HEK293 (cell line): ENCODE measurements around the gene CTSH.

Source experiments
- CTCF ChIA-PET: fragments of 350-600 bp; formaldehyde crosslinking; extraction: SDS; loops from one replicate; lab custom pipeline; 2021; ENCODE audit warnings: antibody characterized with exemption; lab: Yijun Ruan, JAX
- POLR2A ChIA-PET: fragments of 300-600 bp; formaldehyde crosslinking; extraction: SDS; loops from one replicate; lab custom pipeline; 2020; ENCODE audit warnings: antibody characterized with exemption, inconsistent platforms; lab: Yijun Ruan, JAX
- H3K27ac ChIP-seq: fragments of 200-500 bp; sonication (Bioruptor generic); 2 replicates; pipeline ENCODE4 v1.5.1; 2014; ENCODE audit warnings: low read depth, low read length, control low read depth, inconsistent platforms; ENCODE audit errors: extremely low read depth
- H3K36me3 ChIP-seq, 2 experiments: fragments of 200-500 bp in 1 of 2; sonication (Bioruptor generic) in 1 of 2; 1 replicate in 1 of 2; 2 replicates in 1 of 2; pipeline ENCODE4 v1.5.1; 2014 to 2017; ENCODE audit warnings: inconsistent platforms in 2 of 2, low read length in 2 of 2; ENCODE audit not compliant: control insufficient read depth in 2 of 2, insufficient read depth in 1 of 2
- H3K4me1 ChIP-seq: fragments of 200-500 bp; sonication (Bioruptor generic); 2 replicates; pipeline ENCODE4 v1.5.1; 2014; ENCODE audit warnings: mild to moderate bottlenecking, low read length, inconsistent platforms; ENCODE audit not compliant: control insufficient read depth, insufficient read depth
- H3K4me3 ChIP-seq: 2 replicates; pipeline ENCODE4 v1.5.1; 2011; ENCODE audit warnings: low read depth, mild to moderate bottlenecking, control low read depth, low read length, moderate library complexity
- H3K9me3 ChIP-seq: fragments of 200-500 bp; sonication (Bioruptor generic); 2 replicates; pipeline ENCODE4 v1.5.1; 2014; ENCODE audit warnings: low read depth, low read length, inconsistent platforms; ENCODE audit not compliant: control insufficient read depth, insufficient read depth
- HIC1 ChIP-seq: fragments of 450-650 bp; formaldehyde crosslinking; IDR thresholded peaks from 2 replicates; pipeline ENCODE4 v1.5.1; 2016; ENCODE audit warnings: missing biosample characterization, missing genetic modification characterization
- MYNN ChIP-seq: fragments of 450-650 bp; formaldehyde crosslinking; IDR thresholded peaks from 2 replicates; pipeline ENCODE4 v1.5.1; 2016; ENCODE audit warnings: missing biosample characterization, missing genetic modification characterization, borderline replicate concordance
- PATZ1 ChIP-seq: fragments of 450-650 bp; formaldehyde crosslinking; IDR thresholded peaks from 2 replicates; pipeline ENCODE4 v1.5.1; 2016; ENCODE audit warnings: missing biosample characterization, missing genetic modification characterization
- PRDM10 ChIP-seq: fragments of 450-650 bp; formaldehyde crosslinking; IDR thresholded peaks from 2 replicates; pipeline ENCODE4 v1.5.1; 2016; ENCODE audit warnings: missing biosample characterization, missing genetic modification characterization
- ZBTB20 ChIP-seq: fragments of 450-650 bp; formaldehyde crosslinking; IDR thresholded peaks from 2 replicates; pipeline ENCODE4 v1.5.1; 2016; ENCODE audit warnings: missing biosample characterization, missing genetic modification characterization
- ZBTB49 ChIP-seq: fragments of 450-650 bp; formaldehyde crosslinking; IDR thresholded peaks from 2 replicates; pipeline ENCODE4 v1.5.1; 2016; ENCODE audit warnings: missing biosample characterization, missing genetic modification characterization, low read depth
- ZNF18 ChIP-seq: fragments of 450-650 bp; formaldehyde crosslinking; IDR thresholded peaks from 2 replicates; pipeline ENCODE4 v1.5.1; 2016; ENCODE audit warnings: missing biosample characterization, missing genetic modification characterization
- ZNF311 ChIP-seq: fragments of 450-650 bp; formaldehyde crosslinking; IDR thresholded peaks from 2 replicates; pipeline ENCODE4 v1.5.1; 2017; ENCODE audit warnings: missing biosample characterization, missing genetic modification characterization, borderline replicate concordance
- ZNF398 ChIP-seq: fragments of 450-650 bp; formaldehyde crosslinking; IDR thresholded peaks from 2 replicates; pipeline ENCODE4 v1.5.1; 2017; ENCODE audit warnings: missing biosample characterization, missing genetic modification characterization
- ZNF433 ChIP-seq: fragments of 450-650 bp; formaldehyde crosslinking; IDR thresholded peaks from 2 replicates; pipeline ENCODE4 v1.5.1; 2016; ENCODE audit warnings: missing biosample characterization, missing genetic modification characterization, low read depth
- ZNF501 ChIP-seq: fragments of 450-650 bp; formaldehyde crosslinking; IDR thresholded peaks from 2 replicates; pipeline ENCODE4 v1.5.1; 2016; ENCODE audit warnings: missing biosample characterization, missing genetic modification characterization
- ZNF513 ChIP-seq: fragments of 450-650 bp; IDR thresholded peaks from 2 replicates; pipeline ENCODE4 v1.5.1; 2018; ENCODE audit warnings: missing biosample characterization, missing genetic modification characterization
- ZNF571 ChIP-seq: fragments of 450-650 bp; formaldehyde crosslinking; IDR thresholded peaks from 2 replicates; pipeline ENCODE4 v1.5.0; 2017; ENCODE audit warnings: missing biosample characterization, missing genetic modification characterization
- ZNF658 ChIP-seq: fragments of 450-650 bp; formaldehyde crosslinking; IDR thresholded peaks from 2 replicates; pipeline ENCODE4; 2016; ENCODE audit warnings: missing biosample characterization, missing genetic modification characterization
- ZNF660 ChIP-seq: fragments of 450-650 bp; IDR thresholded peaks from 2 replicates; pipeline ENCODE4 v1.5.1; 2018; ENCODE audit warnings: missing biosample characterization, mild to moderate bottlenecking, missing genetic modification characterization
- ZNF76 ChIP-seq: fragments of 450-650 bp; formaldehyde crosslinking; IDR thresholded peaks from 2 replicates; pipeline ENCODE4; 2016; ENCODE audit warnings: low read depth, missing biosample characterization, missing genetic modification characterization, borderline replicate concordance

The CTSH gene

GRCh38 chr15:78872155-78872971 lies 72.5 kb downstream of the CTSH start, which contains the start of gene MORF4L1:
Gene MORF4L1 (plus strand): TSS chr15:78872890. CDS start chr15:78873018, 128 bp downstream.
- Histone ChIP-seq H3K4me1 (peaks cover 10% of the 10 kb centered on the region), H3K9me3 (no peaks in the 10 kb centered on the region), H3K4me3 (peak within 1 kb of the TSS; percentile 79), H3K27ac (peak within 1 kb of the TSS; percentile 100), H3K36me3 (no peaks in the 10 kb centered on the region)
- CTCF ChIA-PET, result interaction anchor here (0.5 to 2.1 kb wide), 6 partner anchors 12 to 574 kb away, joined by 3 to 12 read pairs (median 4); no protein-coding TSS in a partner anchor
- TF ChIP-seq ZNF18 (tag by site-specific recombination) (peak; percentile 30; the same call in 1 of the 2 replicates), ZNF433 (no peak), ZNF660 (tag by site-specific recombination) (peak; percentile 80; the same call in 1 of the 2 replicates), MYNN (tag by site-specific recombination) (no peak), ZNF398 (tag by site-specific recombination) (peak; percentile 63; the same call in 1 of the 2 replicates), ZNF311 (tag by site-specific recombination) (no peak), ZNF513 (tag by site-specific recombination) (peak; percentile 45; the same call in 1 of the 2 replicates), ZBTB49 (tag by site-specific recombination) (no peak), PRDM10 (peak; percentile 33; the same call in 1 of the 2 replicates), ZNF658 (tag by site-specific recombination) (no peak), ZNF76 (tag by site-specific recombination) (peak; percentile 46; the same call in 1 of the 2 replicates), ZNF501 (0 out of 2 replicates have a peak, but pooled peaks have one; percentile 19), PATZ1 (tag by site-specific recombination) (peak; percentile 44; the same call in 1 of the 2 replicates), ZBTB20 (no peak), ZNF571 (no peak), HIC1 (tag by site-specific recombination) (peak; percentile 32; the same call in 1 of the 2 replicates)
- TF ChIP-seq, all 188 proteins: peak for 9
- POLR2A ChIA-PET, result interaction anchor here (0.6 to 2.2 kb wide), 17 partner anchors 9 to 1833 kb away, joined by 3 to 8 read pairs (median 4); partner anchors contain the start of genes CHRNA5, IREB2 and SKIC8
